Fibroblast of pulmonary artery (primary cell): ENCODE measurements around the gene LRRC7.

Experiments
- DNase-seq: peaks from one replicate; pipeline ENCODE4 v3.0.0-alpha.2; 2010; ENCODE audit warnings: low read depth
- H3K4me3 ChIP-seq: replicated peaks from 2 replicates; pipeline ENCODE4 v1.5.1; 2011; ENCODE audit warnings: low read depth, mild to moderate bottlenecking, control low read depth, low read length, moderate library complexity
- TF ChIP-seq, protein P1 (sequence below): IDR thresholded peaks from 2 replicates; pipeline ENCODE4 v1.5.1; 2011; ENCODE audit warnings: mild to moderate bottlenecking, control low read depth, low read length, inconsistent platforms; ENCODE audit errors: missing control alignments

LRRC7 gene

DNA sequence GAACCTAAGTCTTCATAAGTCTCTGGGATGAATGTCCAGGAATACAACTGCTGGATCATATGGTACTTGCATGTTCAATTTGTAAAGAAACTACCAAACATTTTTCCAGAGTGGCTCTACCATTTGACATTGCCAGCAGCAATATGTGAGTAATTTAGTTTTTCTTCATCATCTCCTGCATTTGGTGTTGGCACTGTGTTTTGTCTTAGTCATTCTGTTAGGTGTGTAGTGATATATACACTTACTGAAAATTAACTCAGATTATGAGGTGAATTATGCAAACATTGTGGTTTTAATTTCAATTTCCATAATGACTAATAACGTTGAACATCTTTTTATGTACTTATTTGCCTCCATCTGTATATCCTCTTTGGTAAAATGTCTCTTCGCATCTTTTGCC, 499.0 kb downstream of the LRRC7 start:
- TF ChIP-seq, protein P1, sequence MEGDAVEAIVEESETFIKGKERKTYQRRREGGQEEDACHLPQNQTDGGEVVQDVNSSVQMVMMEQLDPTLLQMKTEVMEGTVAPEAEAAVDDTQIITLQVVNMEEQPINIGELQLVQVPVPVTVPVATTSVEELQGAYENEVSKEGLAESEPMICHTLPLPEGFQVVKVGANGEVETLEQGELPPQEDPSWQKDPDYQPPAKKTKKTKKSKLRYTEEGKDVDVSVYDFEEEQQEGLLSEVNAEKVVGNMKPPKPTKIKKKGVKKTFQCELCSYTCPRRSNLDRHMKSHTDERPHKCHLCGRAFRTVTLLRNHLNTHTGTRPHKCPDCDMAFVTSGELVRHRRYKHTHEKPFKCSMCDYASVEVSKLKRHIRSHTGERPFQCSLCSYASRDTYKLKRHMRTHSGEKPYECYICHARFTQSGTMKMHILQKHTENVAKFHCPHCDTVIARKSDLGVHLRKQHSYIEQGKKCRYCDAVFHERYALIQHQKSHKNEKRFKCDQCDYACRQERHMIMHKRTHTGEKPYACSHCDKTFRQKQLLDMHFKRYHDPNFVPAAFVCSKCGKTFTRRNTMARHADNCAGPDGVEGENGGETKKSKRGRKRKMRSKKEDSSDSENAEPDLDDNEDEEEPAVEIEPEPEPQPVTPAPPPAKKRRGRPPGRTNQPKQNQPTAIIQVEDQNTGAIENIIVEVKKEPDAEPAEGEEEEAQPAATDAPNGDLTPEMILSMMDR, result no peak
- H3K4me3 ChIP-seq, result no peak overlapping the region

GRCh38 chr1:70071601-70072000, 503.9 kb downstream of the LRRC7 start:
- DNase-seq, result peak; percentile 75
- TF ChIP-seq, protein P1, result no peak
- H3K4me3 ChIP-seq, result no peak overlapping the region

More for the DNA sequence above, 499.0 kb downstream of the LRRC7 start:
- DNase-seq, result no peak

- no peak overlapping the region for H3K4me3 ChIP-seq
- peak; percentile 58 for DNase-seq
- TF ChIP-seq, protein P1, result no peak
Measured at GRCh38 chr1:70072231-70072751, 504.6 kb downstream of the LRRC7 start.

- TF ChIP-seq, protein P1, result no peak
- H3K4me3 ChIP-seq, result no peak overlapping the region
- DNase-seq, result no peak
Measured at GRCh38 chr1:70075761-70076160, 508.0 kb downstream of the LRRC7 start.

DNA sequence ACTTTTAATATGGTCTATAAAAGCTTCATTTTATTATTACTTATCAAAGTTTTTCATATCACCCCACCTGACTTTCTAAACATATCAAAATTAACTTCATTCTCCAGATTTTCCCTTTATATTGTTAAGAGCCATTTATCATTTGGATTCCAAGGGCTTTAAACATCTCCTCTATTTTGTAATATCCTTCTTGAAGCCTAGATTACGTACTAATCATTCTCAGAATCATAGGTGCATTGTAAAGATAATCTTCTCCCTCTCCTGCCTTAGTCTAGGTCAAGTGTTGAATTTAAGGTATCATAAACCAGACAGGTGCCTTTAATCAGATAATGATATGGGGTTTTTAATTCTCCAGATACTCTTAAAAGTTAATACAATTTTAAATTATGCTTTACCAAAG, 509.3 kb downstream of the LRRC7 start:
- TF ChIP-seq, protein P1, result no peak
- H3K4me3 ChIP-seq, result no peak overlapping the region
- no peak for DNase-seq

DNA sequence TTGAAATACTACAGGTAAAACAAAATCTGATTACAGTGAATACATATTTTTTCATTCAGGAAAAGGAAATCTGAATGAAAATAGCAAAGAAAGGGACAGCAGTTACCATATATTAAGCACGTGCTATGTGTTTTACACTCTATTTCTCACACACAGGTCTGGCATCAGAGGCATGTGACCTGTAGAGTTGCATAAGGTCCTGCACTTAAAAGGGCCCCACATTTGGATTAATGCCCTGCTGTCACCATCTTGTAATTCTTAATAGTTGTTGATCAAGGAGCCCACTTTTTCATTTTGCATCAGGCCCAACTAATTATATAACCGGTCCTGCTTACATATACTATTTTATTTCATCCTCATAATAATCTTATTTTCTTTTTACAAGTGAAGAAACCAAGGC, 511.8 kb downstream of the LRRC7 start:
- TF ChIP-seq, protein P1, result no peak
- no peak for DNase-seq
- no peak overlapping the region for H3K4me3 ChIP-seq

- TF ChIP-seq, protein P1, result no peak
- no peak overlapping the region for H3K4me3 ChIP-seq
- no peak for DNase-seq
Measured at GRCh38 chr1:70083519-70083918, 515.8 kb downstream of the LRRC7 start.
